OCI-LY1 (cell line): ENCODE results near the gene LDLRAD2.

Experiments
- EZH2 ChIP-seq: fragments of 200-600 bp; sonication (generic), shearing (Covaris generic); IDR thresholded peaks from 2 replicates; pipeline ENCODE4 v1.8.0; 2017; ENCODE audit warnings: borderline replicate concordance, mixed run types, mild to moderate bottlenecking, antibody characterized with exemption, low read length, moderate library complexity, mixed read lengths
- TF ChIP-seq, protein P1 (sequence below): fragments of 200-600 bp; sonication (generic), shearing (Covaris generic); IDR thresholded peaks from 2 replicates; pipeline ENCODE4 v1.5.1; 2017; ENCODE audit warnings: mild to moderate bottlenecking, antibody characterized with exemption, low read length, moderate library complexity, mixed read lengths

DNA sequence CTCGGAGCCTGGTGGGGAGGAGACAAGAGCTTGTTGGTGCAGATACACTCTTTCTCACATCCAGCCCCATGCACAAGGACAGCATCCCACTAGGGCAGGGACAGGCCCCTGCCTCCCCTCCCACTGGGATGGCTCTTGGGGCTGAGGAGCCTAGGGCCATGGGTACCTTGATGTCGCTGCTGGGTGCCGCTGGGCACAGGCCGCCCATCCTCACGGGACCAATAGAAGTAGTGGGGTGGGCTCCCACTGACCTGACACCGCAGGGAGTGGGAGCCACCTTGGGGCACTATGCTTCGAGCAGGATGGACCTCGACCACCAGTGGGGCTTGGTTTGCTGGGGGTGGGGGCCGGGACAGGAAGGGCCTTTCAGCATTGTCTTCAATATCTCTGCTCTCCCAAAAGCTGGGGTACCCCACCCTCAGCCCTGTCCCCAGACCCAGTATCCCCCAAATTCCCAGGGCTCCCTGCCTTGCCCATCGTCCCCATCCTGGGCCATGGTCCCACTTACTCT, 47.7 kb downstream of the LDLRAD2 start:
- no peak for TF ChIP-seq EZH2
- TF ChIP-seq, protein P1, sequence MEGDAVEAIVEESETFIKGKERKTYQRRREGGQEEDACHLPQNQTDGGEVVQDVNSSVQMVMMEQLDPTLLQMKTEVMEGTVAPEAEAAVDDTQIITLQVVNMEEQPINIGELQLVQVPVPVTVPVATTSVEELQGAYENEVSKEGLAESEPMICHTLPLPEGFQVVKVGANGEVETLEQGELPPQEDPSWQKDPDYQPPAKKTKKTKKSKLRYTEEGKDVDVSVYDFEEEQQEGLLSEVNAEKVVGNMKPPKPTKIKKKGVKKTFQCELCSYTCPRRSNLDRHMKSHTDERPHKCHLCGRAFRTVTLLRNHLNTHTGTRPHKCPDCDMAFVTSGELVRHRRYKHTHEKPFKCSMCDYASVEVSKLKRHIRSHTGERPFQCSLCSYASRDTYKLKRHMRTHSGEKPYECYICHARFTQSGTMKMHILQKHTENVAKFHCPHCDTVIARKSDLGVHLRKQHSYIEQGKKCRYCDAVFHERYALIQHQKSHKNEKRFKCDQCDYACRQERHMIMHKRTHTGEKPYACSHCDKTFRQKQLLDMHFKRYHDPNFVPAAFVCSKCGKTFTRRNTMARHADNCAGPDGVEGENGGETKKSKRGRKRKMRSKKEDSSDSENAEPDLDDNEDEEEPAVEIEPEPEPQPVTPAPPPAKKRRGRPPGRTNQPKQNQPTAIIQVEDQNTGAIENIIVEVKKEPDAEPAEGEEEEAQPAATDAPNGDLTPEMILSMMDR: no peak
